GM23338 (cell line): Measurements from ENCODE around the gene CPT1A.

Experiments used
- CREB1 ChIP-seq: fragments of 250-450 bp; sonication (Bioruptor Pico); IDR thresholded peaks from 2 replicates; pipeline ENCODE4 v1.5.0; 2020; ENCODE audit warnings: low read depth, mild to moderate bottlenecking, moderate library complexity
- EZH2 ChIP-seq: fragments of 200-600 bp; sonication (generic); IDR thresholded peaks from one replicate; pipeline ENCODE4 v1.8.0; 2017; ENCODE audit warnings: antibody characterized with exemption, mild to moderate bottlenecking, low read depth; ENCODE audit not compliant: unreplicated experiment
- EZH2phosphoT487 ChIP-seq: fragments of 200-600 bp; sonication (generic); IDR thresholded peaks from one replicate; pipeline ENCODE4 v1.8.1; 2018; ENCODE audit warnings: antibody characterized with exemption; ENCODE audit not compliant: unreplicated experiment
- JUNB ChIP-seq: IDR thresholded peaks from one replicate; pipeline ENCODE4 v1.6.1; 2016; ENCODE audit warnings: antibody characterized with exemption; ENCODE audit not compliant: unreplicated experiment
- NANOG ChIP-seq: IDR thresholded peaks from 2 replicates; pipeline ENCODE4 v1.6.1; 2016; ENCODE audit warnings: antibody characterized with exemption, borderline replicate concordance
- POLR2AphosphoS5 ChIP-seq: IDR thresholded peaks from 2 replicates; pipeline ENCODE4 v1.6.1; 2016; ENCODE audit warnings: antibody characterized with exemption, low read depth
- STAT1 ChIP-seq: IDR thresholded peaks from one replicate; pipeline ENCODE4 v1.6.1; 2016; ENCODE audit warnings: antibody characterized with exemption; ENCODE audit not compliant: unreplicated experiment
- ZNF114 ChIP-seq: fragments of 250-450 bp; sonication (Bioruptor Pico); IDR thresholded peaks from 2 replicates; pipeline ENCODE4 v1.5.0; 2020; ENCODE audit warnings: mild to moderate bottlenecking, moderate library complexity
- ZNF331 ChIP-seq: fragments of 250-450 bp; sonication (Bioruptor Pico); IDR thresholded peaks from 2 replicates; pipeline ENCODE4 v1.5.0; 2020; ENCODE audit warnings: low read depth, mild to moderate bottlenecking, moderate library complexity
- TF ChIP-seq, protein P1 (sequence below), 2 experiments: fragments of 200-600 bp in 1 of 2; sonication (generic) in 1 of 2; conservative IDR thresholded peaks; 2 replicates each; pipeline versions ENCODE4 v1.5.1 to v1.6.1; 2016 to 2017; ENCODE audit warnings: antibody characterized with exemption in 2 of 2, low read depth in 2 of 2, mild to moderate bottlenecking in 2 of 2, moderate library complexity in 1 of 2
- TF ChIP-seq, protein P2 (sequence below): IDR thresholded peaks from one replicate; pipeline ENCODE4 v1.6.1; 2018; ENCODE audit warnings: antibody characterized with exemption; ENCODE audit not compliant: unreplicated experiment
- TF ChIP-seq, protein P3 (sequence below): IDR thresholded peaks from 2 replicates; pipeline ENCODE4 v1.6.1; 2016; ENCODE audit warnings: antibody characterized with exemption
- TF ChIP-seq, protein P4 (sequence below): fragments of 250-450 bp; sonication (Bioruptor Pico); IDR thresholded peaks from 2 replicates; pipeline ENCODE4 v1.5.0; 2020; ENCODE audit warnings: mild to moderate bottlenecking, moderate library complexity

DNA sequence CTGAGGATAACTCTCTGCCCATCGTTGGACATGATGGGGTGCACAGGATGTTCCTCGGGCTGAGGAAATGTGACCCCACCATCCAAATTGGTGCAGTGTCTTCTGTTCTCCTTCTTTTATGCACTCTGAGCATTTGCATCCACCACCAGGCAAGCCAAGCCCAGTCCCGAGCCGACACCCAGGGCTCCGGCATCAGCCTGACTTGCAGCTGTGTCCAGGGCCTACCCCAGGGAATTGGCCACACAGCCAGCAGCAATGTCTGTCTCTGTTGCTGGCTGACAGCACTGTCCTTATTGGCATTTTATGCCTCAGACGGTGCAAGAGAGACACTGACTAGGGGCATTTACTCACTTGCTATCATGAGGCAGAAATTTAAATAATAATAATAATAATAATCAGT, 25.4 kb upstream of the CPT1A start:
- TF ChIP-seq JUNB (no peak), EZH2phosphoT487 (no peak), POLR2AphosphoS5 (no peak), EZH2 (no peak), CREB1 (CRISPR knock-in tag) (no peak), STAT1 (no peak), ZNF331 (no peak), ZNF114 (CRISPR knock-in tag) (no peak), NANOG (no peak)
- TF ChIP-seq, protein P1, sequence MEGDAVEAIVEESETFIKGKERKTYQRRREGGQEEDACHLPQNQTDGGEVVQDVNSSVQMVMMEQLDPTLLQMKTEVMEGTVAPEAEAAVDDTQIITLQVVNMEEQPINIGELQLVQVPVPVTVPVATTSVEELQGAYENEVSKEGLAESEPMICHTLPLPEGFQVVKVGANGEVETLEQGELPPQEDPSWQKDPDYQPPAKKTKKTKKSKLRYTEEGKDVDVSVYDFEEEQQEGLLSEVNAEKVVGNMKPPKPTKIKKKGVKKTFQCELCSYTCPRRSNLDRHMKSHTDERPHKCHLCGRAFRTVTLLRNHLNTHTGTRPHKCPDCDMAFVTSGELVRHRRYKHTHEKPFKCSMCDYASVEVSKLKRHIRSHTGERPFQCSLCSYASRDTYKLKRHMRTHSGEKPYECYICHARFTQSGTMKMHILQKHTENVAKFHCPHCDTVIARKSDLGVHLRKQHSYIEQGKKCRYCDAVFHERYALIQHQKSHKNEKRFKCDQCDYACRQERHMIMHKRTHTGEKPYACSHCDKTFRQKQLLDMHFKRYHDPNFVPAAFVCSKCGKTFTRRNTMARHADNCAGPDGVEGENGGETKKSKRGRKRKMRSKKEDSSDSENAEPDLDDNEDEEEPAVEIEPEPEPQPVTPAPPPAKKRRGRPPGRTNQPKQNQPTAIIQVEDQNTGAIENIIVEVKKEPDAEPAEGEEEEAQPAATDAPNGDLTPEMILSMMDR (conservative IDR thresholded peaks at IDR 0.05; ENCODE audit: low read depth in 2 of 2) = no peak
- TF ChIP-seq, protein P2, sequence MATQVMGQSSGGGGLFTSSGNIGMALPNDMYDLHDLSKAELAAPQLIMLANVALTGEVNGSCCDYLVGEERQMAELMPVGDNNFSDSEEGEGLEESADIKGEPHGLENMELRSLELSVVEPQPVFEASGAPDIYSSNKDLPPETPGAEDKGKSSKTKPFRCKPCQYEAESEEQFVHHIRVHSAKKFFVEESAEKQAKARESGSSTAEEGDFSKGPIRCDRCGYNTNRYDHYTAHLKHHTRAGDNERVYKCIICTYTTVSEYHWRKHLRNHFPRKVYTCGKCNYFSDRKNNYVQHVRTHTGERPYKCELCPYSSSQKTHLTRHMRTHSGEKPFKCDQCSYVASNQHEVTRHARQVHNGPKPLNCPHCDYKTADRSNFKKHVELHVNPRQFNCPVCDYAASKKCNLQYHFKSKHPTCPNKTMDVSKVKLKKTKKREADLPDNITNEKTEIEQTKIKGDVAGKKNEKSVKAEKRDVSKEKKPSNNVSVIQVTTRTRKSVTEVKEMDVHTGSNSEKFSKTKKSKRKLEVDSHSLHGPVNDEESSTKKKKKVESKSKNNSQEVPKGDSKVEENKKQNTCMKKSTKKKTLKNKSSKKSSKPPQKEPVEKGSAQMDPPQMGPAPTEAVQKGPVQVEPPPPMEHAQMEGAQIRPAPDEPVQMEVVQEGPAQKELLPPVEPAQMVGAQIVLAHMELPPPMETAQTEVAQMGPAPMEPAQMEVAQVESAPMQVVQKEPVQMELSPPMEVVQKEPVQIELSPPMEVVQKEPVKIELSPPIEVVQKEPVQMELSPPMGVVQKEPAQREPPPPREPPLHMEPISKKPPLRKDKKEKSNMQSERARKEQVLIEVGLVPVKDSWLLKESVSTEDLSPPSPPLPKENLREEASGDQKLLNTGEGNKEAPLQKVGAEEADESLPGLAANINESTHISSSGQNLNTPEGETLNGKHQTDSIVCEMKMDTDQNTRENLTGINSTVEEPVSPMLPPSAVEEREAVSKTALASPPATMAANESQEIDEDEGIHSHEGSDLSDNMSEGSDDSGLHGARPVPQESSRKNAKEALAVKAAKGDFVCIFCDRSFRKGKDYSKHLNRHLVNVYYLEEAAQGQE = no peak
- TF ChIP-seq, protein P3, sequence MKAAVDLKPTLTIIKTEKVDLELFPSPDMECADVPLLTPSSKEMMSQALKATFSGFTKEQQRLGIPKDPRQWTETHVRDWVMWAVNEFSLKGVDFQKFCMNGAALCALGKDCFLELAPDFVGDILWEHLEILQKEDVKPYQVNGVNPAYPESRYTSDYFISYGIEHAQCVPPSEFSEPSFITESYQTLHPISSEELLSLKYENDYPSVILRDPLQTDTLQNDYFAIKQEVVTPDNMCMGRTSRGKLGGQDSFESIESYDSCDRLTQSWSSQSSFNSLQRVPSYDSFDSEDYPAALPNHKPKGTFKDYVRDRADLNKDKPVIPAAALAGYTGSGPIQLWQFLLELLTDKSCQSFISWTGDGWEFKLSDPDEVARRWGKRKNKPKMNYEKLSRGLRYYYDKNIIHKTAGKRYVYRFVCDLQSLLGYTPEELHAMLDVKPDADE = no peak
- TF ChIP-seq, protein P4, sequence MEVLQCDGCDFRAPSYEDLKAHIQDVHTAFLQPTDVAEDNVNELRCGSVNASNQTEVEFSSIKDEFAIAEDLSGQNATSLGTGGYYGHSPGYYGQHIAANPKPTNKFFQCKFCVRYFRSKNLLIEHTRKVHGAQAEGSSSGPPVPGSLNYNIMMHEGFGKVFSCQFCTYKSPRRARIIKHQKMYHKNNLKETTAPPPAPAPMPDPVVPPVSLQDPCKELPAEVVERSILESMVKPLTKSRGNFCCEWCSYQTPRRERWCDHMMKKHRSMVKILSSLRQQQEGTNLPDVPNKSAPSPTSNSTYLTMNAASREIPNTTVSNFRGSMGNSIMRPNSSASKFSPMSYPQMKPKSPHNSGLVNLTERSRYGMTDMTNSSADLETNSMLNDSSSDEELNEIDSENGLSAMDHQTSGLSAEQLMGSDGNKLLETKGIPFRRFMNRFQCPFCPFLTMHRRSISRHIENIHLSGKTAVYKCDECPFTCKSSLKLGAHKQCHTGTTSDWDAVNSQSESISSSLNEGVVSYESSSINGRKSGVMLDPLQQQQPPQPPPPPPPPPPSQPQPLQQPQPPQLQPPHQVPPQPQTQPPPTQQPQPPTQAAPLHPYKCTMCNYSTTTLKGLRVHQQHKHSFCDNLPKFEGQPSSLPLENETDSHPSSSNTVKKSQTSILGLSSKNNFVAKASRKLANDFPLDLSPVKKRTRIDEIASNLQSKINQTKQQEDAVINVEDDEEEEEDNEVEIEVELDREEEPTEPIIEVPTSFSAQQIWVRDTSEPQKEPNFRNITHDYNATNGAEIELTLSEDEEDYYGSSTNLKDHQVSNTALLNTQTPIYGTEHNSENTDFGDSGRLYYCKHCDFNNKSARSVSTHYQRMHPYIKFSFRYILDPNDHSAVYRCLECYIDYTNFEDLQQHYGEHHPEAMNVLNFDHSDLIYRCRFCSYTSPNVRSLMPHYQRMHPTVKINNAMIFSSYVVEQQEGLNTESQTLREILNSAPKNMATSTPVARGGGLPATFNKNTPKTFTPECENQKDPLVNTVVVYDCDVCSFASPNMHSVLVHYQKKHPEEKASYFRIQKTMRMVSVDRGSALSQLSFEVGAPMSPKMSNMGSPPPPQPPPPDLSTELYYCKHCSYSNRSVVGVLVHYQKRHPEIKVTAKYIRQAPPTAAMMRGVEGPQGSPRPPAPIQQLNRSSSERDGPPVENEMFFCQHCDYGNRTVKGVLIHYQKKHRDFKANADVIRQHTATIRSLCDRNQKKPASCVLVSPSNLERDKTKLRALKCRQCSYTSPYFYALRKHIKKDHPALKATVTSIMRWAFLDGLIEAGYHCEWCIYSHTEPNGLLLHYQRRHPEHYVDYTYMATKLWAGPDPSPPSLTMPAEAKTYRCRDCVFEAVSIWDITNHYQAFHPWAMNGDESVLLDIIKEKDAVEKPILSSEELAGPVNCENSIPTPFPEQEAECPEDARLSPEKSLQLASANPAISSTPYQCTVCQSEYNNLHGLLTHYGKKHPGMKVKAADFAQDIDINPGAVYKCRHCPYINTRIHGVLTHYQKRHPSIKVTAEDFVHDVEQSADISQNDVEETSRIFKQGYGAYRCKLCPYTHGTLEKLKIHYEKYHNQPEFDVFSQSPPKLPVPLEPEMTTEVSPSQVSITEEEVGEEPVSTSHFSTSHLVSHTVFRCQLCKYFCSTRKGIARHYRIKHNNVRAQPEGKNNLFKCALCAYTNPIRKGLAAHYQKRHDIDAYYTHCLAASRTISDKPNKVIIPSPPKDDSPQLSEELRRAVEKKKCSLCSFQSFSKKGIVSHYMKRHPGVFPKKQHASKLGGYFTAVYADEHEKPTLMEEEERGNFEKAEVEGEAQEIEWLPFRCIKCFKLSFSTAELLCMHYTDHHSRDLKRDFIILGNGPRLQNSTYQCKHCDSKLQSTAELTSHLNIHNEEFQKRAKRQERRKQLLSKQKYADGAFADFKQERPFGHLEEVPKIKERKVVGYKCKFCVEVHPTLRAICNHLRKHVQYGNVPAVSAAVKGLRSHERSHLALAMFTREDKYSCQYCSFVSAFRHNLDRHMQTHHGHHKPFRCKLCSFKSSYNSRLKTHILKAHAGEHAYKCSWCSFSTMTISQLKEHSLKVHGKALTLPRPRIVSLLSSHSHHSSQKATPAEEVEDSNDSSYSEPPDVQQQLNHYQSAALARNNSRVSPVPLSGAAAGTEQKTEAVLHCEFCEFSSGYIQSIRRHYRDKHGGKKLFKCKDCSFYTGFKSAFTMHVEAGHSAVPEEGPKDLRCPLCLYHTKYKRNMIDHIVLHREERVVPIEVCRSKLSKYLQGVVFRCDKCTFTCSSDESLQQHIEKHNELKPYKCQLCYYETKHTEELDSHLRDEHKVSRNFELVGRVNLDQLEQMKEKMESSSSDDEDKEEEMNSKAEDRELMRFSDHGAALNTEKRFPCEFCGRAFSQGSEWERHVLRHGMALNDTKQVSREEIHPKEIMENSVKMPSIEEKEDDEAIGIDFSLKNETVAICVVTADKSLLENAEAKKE = no peak
